Daoy (cell line): ENCODE measurements around the gene CNTD1. TPM values are rescaled to one million over a fixed set of nuclear protein-coding genes. Genes with fewer than 3 reads are reported as not detected.

Experiments used
- DNase-seq: peaks from one replicate; pipeline ENCODE4 v3.0.0-alpha.2; 2015; ENCODE audit warnings: low read depth
- total RNA-seq: library from RNA; depleted of rRNA; stranded (reverse); fragments of >200 nt; shearing (Covaris generic); gene quantifications from 2 replicates; pipeline ENCODE4 v1.2.3, GENCODE V29; 2014

Gene CNTD1
- total RNA-seq, 1 experiment from 2014 or later: 0.06 TPM

- peak; percentile 73 for DNase-seq
Observed at GRCh38 chr17:42779936-42780850, 18.5 kb upstream of the CNTD1 start, which contains the start of gene WNK4. Gene WNK4 (plus strand): TSS chr17:42780610. CDS start chr17:42780699, 89 bp downstream.

DNA sequence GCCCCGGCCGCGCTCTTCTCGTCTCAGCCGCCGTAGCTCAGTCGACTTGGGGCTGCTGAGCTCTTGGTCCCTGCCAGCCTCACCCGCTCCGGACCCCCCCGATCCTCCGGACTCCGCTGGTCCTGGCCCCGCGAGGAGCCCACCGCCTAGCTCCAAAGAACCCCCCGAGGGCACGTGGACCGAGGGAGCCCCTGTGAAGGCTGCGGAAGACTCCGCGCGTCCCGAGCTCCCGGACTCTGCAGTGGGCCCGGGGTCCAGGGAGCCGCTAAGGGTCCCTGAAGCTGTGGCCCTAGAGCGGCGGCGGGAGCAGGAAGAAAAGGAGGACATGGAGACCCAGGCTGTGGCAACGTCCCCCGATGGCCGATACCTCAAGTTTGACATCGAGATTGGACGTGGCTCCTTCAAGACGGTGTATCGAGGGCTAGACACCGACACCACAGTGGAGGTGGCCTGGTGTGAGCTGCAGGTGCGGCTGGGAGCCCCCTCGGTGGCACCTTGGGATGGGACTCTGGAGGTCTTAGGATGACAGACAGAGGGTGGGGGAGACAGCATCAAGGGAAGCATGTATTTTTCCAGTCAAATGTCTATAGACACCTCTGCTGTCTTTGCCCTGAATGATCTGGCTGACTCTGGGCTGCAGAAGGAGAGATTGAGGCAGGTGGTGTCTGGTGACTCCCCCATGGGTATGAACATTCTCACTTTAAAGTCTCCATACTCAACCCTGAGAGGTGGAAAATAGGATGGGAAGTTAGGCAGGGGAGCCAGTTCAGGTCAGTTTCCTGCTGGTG, 17.6 kb upstream of the CNTD1 start:
- DNase-seq: no peak

DNA sequence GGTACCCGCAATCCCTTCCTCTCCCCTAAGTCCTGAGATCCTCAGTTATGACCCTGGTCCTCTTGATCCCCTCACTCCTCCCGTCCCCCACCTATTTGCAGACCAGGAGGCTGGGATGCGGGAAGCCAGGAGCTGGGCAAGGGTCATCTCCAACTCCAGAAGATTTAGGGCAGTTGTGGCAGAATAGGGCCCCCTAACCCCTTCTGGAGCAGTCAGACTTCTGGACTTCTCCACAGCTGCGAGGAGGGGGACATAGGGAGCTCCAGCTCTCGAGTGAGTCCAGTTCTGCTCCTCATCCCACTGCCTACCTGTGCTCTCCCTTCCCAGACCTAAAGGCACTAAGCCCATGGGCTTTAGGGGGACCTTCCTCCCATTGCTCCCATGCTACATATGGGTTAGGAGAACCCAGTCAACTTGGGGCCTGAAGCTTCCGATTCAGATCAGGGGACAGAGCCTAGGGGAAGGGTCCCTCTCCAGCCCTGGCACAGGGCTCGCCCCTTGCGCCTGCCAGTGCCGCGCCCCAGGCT, 17.0 kb upstream of the CNTD1 start:
- no peak for DNase-seq

GRCh38 chr17:42782166-42783061, 16.2 kb upstream of the CNTD1 start:
- no peak for DNase-seq

DNA sequence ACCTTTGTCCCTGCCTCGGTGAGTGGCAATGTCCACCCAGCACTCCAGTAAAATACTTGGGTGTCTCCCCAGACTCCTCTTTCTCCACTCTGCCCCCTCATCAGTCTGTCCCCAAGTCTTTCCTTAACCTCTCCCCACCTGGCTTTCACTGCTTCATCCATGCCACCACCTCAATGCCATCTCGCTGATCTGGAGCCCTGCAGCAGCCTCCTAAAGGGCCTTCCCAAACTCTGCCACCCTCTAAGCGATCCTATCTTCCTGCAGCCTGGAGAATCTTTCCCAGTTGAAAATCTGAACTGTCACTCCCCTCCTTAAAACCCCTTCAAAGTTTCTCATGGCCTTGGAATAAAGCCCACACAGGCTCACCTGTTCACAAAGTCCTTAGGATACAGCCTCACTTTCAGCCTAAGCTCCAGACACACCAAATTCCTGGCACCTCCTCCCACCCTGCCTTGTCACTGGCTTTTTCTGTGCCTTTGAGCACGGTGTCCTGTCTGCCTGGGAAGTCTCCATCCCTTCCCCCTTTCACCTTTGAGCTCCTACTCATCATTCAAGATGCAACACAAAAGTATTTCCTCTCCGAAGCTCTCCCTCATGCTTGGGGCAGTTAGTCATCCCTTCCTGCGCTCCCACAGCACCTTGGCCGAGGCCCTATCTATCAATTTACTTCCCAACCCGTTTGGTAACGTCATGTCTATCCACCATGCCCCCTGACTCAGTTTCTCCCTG, 15.4 kb upstream of the CNTD1 start:
- peak; percentile 78 for DNase-seq

- DNase-seq: no peak
Observed at GRCh38 chr17:42783791-42784138, 14.9 kb upstream of the CNTD1 start.

DNA sequence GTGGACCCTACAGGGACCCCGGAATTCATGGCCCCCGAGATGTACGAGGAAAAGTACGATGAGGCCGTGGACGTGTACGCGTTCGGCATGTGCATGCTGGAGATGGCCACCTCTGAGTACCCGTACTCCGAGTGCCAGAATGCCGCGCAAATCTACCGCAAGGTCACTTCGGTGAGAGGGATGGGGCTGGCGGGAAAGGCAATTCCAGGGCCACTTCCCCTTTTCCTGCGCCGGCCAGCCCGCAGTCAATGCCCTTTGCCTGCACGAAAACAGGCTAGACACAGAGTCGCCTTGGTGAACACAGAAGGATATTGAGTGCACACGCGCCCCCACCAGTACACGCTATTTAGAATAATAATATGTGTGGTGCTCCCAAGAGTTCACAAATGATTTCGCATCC, 14.3 kb upstream of the CNTD1 start:
- DNase-seq: no peak

DNA sequence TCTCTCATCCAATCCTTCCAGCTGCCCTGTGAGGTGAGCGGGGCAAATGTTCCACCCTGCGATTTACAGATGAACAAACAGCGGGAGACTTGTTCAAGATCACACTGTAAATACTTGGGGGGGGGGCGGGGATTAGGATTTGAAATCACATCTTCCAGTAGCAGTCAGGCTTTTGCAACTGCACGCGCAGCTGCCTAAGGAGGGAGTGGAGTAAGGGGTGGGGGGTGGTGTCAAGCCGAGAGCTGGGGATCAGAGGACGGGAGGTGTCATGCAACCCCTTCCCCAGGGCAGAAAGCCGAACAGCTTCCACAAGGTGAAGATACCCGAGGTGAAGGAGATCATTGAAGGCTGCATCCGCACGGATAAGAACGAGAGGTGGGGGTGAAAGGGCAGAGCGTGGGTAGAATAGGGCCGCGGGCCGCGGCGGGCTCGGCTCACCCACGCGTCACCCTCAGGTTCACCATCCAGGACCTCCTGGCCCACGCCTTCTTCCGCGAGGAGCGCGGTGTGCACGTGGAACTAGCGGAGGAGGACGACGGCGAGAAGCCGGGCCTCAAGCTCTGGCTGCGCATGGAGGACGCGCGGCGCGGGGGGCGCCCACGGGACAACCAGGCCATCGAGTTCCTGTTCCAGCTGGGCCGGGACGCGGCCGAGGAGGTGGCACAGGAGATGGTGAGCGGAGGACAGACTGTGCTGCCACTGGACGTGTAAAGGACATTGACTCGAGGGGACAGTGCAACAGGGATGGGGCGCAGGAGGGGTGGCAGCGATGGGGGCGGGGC, 13.7 kb upstream of the CNTD1 start:
- no peak for DNase-seq

- no peak for DNase-seq
Observed at GRCh38 chr17:42787266-42787665, 11.4 kb upstream of the CNTD1 start.

DNA sequence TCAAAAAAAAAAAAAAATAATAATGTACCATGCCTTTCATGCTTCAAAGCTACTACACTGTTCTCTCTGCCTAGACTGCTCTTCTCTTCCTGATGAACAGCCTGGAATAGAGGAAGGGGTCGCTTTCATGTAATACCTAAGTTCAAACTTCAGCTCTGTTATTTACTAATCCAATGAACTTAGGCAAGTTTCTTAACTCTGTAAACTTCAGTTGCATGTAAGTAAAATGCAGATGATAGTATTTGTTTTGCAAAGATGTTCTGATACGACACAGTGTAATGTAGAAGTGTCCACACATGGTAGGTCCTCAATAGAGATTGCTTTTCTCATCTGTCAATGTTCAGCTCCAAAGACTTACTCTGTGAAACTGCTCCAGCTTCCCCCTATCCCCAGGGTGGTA, 6.7 kb upstream of the CNTD1 start:
- no peak for DNase-seq

DNA sequence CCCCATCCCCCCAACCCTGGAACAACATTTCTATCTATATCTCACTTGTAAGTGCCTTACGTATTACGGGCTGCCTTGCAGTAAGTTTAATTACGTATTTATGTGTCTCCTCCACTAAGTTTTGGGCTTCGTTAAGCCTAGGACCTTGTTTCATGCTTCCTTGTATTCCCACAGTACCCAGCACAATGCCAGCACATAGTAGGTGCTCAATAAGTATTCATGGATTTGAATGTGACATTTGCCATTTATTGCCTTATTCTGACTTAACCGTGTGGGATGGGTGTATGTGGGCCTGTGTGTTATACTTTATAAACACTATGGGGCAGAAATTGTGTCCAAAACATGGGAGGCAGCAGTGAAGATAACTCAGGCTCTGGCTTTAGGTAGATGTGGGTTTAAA, 6.1 kb upstream of the CNTD1 start:
- DNase-seq: no peak

DNA sequence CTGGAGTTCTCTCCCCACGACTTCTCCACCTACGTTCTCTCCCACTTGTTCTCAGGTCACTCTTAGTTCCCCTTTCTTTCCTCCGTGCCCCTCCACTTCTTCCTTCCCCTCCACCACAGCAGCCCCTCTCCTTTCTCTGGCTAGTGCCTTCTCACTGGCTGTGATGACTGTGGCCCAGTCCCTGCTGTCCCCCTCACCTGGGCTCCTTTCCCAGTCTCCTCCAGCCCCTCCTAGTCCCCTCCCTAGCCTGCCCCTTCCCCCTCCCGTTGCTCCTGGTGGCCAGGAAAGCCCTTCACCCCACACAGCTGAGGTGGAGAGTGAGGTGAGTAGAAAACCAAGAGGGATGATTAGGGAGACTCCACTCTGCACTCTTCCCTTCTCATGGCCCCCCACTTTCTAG, 3.6 kb upstream of the CNTD1 start:
- DNase-seq: no peak

DNA sequence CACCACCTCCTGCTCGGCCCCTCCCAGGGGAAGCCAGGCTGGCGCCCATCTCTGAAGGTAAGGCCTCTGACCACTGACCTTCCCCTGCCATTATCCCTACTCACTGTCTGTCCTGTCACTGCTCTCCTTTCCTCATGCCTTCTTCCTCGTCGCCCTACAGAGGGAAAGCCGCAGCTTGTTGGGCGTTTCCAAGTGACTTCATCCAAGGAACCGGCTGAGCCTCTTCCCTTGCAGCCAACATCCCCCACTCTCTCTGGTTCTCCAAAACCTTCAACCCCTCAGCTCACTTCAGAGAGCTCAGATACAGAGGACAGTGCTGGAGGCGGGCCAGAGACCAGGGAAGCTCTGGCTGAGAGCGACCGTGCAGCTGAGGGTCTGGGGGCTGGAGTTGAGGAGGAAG, 3.2 kb upstream of the CNTD1 start:
- DNase-seq: no peak

DNA sequence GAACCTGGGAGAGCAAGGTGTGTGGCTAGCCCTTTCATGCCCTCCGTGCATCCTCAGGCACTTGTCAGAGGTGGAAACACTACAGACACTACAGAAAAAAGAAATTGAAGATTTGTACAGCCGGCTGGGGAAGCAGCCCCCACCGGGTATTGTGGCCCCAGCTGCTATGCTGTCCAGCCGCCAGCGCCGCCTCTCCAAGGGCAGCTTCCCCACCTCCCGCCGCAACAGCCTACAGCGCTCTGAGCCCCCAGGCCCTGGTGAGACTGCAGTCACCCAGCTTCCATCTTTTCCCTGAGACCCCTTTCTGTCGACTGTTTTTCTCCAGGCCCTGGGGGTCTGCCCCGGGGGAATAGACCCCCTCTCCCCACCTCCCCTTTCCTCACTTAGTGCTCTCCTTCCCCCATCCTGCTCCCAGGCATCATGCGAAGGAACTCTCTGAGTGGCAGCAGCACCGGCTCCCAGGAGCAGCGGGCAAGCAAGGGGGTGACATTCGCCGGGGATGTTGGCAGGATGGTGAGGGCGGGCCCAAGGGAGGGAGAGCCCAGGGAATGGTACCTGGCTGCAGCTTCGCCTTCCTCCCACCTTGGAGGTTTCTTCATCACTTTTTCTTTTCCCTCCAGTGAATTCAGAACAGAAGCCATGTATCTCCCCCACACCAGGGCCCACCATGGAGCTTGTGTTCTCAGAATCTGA, 2.4 kb upstream of the CNTD1 start:
- DNase-seq: no peak

GRCh38 chr17:42797067-42798007, 1.3 kb upstream of the CNTD1 start:
- DNase-seq: no peak

DNA sequence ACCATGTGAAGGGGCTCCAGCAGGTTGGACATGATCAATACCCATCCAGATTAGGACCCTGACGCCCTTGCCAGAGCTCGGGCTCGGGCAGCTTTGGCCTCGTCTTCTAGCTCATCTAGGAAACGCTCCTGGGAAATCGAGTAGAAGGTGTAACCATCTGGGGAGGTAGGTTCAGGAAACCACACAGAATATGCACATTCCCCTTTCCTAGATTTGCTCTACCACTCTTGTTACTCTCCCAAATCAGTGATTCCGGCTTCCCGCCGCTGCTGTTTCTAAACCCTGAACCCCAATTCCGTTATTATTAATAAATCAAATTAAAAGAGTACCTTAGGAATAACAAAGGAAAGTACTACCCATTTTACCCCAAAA, 664 bp upstream of the CNTD1 start:
- no peak for DNase-seq

DNA sequence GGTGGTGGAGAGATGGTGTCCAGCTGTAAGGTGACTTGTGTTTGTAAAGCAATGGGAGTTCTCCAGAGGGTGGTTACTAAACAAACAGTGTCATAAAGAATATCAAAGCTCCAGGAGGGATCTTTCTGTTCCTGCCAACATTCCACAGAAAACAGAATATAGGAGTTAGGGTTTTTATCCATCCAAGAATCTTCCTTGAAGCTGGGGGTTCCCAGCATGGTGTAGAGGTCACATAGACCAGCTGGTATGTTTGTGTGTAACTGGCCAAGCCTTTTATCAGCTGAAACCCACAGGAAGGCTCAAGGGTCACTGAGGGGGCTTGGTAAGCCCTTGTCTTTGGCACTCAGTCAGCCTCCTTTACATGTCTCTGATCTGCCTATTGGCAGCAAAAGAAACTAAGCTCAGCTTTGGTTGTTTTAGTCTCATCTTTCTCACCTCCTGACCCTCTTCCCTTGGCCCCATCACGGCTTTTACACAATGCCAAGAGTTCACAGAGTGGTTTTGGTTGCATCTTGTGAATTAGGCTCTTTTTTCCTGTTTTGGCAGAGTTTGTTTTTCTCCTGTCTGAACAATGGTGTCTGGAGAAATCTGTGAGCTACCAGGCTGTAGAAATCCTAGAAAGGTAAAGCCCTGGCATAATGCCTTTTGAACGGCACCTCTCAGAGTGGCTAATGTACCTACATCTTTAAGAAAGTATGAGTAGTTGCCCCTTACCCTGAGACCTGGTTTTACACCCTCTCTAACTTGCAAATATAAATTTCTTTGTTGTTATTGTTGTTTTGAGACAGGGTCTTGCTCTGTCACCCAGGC, 4.6 kb downstream of the CNTD1 start:
- DNase-seq: no peak

DNA sequence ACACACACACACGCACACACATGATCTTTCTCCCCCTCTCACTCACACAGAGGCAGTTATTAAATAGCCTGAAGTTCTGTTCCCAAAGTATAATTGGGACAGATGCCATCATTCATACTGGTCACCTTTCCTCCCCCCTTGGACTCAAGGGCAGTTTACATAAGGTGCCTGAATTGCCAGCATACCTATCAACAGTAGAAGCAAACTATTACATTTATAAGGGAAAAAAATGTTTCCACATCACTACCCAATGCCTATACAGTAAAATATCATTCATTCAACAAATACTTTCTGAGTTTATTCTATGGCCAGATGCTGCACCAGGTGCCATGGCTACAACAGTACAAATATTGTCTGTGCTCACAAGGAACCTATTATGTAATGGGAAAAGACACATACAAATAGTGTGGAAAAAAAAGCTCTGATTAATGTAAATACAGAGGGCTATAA, 6.3 kb downstream of the CNTD1 start:
- no peak for DNase-seq
